NT2/D1 (cell line): ENCODE results near the gene BMP2.
A peak's percentile ranks its signal among the peaks of the same experiment; 100 is the strongest.

Source experiments
- DNase-seq: peaks from one replicate; pipeline ENCODE4 v3.0.0-alpha.2; 2011; ENCODE audit warnings: low read depth, low spot score
- H3K27me3 ChIP-seq: 2 replicates; pipeline ENCODE4 v1.6.0; 2011; ENCODE audit warnings: mild to moderate bottlenecking; ENCODE audit not compliant: insufficient read length, insufficient read depth
- H3K36me3 ChIP-seq: 2 replicates; pipeline ENCODE4 v1.6.1; 2011; ENCODE audit warnings: mild to moderate bottlenecking, low read length, mixed read lengths; ENCODE audit not compliant: insufficient read depth, insufficient read length
- H3K4me1 ChIP-seq: 2 replicates; pipeline ENCODE4 v1.5.1; 2011; ENCODE audit not compliant: insufficient read depth, insufficient read length
- H3K4me3 ChIP-seq: 2 replicates; pipeline ENCODE4 v1.5.1; 2011; ENCODE audit warnings: low read depth; ENCODE audit not compliant: insufficient read length
- H3K9ac ChIP-seq: 2 replicates; pipeline ENCODE4 v1.6.0; 2011; ENCODE audit warnings: low read depth; ENCODE audit not compliant: insufficient read length
- H3K9me3 ChIP-seq: 2 replicates; pipeline ENCODE4 v1.5.1; 2011; ENCODE audit warnings: mild to moderate bottlenecking, low read length; ENCODE audit not compliant: insufficient read depth
- SUZ12 ChIP-seq: IDR thresholded peaks from 2 replicates; pipeline ENCODE4 v1.6.1; 2011; ENCODE audit not compliant: insufficient read length, insufficient read depth; ENCODE audit errors: extremely low read depth
- YY1 ChIP-seq: IDR thresholded peaks from 2 replicates; pipeline ENCODE4 v1.6.1; 2011; ENCODE audit not compliant: insufficient read length, insufficient read depth
- ZNF274 ChIP-seq: IDR thresholded peaks from 2 replicates; pipeline ENCODE4 v1.6.1; 2011; ENCODE audit warnings: mild to moderate bottlenecking, low read depth, low read length

Gene BMP2

DNA sequence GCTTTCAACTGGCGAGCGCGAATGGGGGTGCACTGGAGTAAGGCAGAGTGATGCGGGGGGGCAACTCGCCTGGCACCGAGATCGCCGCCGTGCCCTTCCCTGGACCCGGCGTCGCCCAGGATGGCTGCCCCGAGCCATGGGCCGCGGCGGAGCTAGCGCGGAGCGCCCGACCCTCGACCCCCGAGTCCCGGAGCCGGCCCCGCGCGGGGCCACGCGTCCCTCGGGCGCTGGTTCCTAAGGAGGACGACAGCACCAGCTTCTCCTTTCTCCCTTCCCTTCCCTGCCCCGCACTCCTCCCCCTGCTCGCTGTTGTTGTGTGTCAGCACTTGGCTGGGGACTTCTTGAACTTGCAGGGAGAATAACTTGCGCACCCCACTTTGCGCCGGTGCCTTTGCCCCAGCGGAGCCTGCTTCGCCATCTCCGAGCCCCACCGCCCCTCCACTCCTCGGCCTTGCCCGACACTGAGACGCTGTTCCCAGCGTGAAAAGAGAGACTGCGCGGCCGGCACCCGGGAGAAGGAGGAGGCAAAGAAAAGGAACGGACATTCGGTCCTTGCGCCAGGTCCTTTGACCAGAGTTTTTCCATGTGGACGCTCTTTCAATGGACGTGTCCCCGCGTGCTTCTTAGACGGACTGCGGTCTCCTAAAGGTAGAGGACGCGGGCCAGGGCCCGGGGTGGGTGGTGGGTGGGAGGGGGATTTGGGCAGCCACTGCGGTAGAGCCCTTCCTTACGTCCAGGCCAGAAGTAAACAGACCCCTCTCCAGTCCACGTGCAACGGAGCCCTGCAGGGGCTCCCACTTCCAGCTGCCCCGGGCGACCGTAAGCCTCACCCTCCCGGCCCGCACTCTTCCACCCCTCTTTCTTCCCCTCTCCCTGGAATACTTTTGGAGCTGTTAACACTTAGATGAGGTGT lies 998 bp downstream of the BMP2 start:
- H3K4me3 ChIP-seq = peak overlapping the region; percentile 62
- H3K9ac ChIP-seq = peak overlapping the region; percentile 72
- TF ChIP-seq ZNF274 = no peak
- no peak for TF ChIP-seq SUZ12
- TF ChIP-seq YY1 = no peak
- H3K36me3 ChIP-seq = peaks cover 4% of the 10 kb centered on the region
- H3K4me1 ChIP-seq = no peaks in the 10 kb centered on the region
- DNase-seq = no peak
- H3K27me3 ChIP-seq = peaks cover 50% of the 10 kb centered on the region
- H3K9me3 ChIP-seq = no peaks in the 10 kb centered on the region

DNA sequence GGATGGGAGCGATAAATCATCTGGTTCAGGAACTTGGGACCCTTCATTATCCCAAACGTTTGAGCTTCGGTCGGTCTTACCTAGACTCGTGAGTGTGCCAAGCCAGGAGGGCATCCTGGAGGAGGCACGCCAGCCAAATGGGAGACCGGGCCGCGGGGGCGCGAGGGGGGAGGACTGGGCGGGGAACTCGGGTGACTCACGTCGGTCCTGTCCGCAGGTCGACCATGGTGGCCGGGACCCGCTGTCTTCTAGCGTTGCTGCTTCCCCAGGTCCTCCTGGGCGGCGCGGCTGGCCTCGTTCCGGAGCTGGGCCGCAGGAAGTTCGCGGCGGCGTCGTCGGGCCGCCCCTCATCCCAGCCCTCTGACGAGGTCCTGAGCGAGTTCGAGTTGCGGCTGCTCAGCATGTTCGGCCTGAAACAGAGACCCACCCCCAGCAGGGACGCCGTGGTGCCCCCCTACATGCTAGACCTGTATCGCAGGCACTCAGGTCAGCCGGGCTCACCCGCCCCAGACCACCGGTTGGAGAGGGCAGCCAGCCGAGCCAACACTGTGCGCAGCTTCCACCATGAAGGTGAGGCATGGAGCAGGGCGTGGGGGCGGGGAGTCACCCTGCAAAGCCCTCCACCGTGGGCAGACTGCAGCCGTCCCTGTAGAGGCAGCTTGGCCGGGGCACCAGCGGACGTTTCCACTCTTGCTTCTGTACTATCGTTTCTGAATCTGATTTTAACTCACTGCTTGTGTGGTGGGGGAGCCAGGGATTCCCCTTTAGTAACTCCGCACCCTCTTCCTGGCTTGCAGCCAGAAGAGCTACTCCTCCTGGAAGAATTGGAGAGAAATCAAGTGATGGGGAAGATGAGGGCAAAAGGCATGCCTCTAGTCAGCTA lies 2.7 kb downstream of the BMP2 start:
- Histone ChIP-seq H3K4me3 (peak overlapping the region; percentile 50), H3K36me3 (peaks cover 4% of the 10 kb centered on the region), H3K4me1 (no peaks in the 10 kb centered on the region), H3K27me3 (peaks cover 50% of the 10 kb centered on the region), H3K9ac (peak overlapping the region; percentile 32), H3K9me3 (no peaks in the 10 kb centered on the region)
- TF ChIP-seq YY1 (no peak), SUZ12 (no peak), ZNF274 (no peak)
- no peak for DNase-seq

DNA sequence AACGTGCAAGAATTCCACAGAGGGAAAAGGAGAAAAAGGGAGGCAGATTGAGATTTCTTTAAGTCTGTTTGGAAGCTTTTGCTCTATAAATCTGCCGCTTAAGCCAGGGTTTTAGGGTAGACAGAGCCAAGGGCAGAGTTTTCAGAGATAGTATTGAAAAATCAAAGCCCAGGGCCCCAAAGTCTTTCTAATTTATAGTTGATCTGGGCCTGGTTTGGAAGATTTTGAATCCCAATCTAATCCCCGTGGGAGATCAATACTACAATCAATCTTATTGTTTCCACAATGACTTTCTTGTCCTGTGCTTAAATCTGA lies 3.3 kb downstream of the BMP2 start:
- H3K9ac ChIP-seq = no peak overlapping the region
- no peak for DNase-seq
- no peaks in the 10 kb centered on the region for H3K9me3 ChIP-seq
- H3K4me1 ChIP-seq = no peaks in the 10 kb centered on the region
- H3K36me3 ChIP-seq = peaks cover 4% of the 10 kb centered on the region
- H3K4me3 ChIP-seq = peak overlapping the region; percentile 50
- TF ChIP-seq ZNF274 (no peak), YY1 (no peak), SUZ12 (no peak)
- H3K27me3 ChIP-seq = peaks cover 50% of the 10 kb centered on the region

DNA sequence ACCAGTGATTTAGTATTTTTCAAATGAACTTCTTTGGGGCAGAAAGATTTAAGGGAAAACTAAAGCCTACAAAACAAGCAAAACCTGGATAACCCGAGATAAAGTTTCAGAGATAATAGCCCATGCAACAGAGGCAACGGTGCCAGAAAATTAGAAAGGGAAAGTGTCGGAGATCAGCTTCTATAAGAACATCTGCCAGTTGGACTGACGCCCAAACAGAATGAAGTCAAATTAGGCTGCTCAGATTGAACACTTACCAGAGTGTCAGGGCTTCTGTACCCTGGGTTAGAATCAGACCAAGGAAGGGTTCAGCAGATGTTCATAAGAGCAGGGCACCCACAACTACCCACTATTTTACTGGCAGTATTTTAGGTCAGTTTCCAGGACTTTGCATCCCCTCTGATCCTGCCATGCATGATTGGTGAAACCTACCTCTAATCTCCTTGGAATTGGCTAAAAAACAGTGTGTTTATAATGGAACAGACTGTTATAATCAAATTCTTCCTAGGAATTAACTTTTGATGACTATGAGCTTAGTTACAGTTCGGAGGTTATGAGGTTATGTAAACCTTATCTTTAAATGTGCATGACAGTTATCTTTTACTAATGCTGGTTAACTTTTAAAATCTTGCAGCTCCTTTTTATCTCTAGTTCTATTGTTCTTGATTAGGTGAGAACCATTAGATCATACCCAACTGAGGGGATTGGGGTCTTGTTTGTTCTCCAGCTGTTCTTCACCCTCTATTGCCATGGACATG lies 13.1 kb downstream of the BMP2 start:
- DNase-seq = no peak

DNA sequence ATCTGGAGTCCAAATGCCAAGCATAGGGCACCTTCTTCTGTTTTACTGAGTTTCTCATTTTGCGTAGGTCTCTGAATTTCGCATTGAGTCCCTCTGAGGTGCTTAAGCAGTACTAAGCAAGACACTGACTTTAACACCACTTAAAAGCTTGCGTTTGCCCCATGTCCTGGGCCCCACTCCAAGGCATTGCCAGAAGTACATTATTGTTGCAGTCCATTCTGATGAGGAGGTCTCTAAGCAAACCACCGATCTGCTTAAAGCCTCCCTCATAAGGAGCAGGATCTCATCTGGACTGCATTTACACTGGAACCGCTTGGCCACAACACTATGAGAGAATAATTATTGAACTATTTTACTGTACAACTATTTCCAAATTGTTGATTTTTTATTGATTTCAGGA lies 16.3 kb downstream of the BMP2 start:
- no peaks in the 10 kb centered on the region for H3K4me1 ChIP-seq
- H3K9me3 ChIP-seq = no peaks in the 10 kb centered on the region
- no peak for DNase-seq
- no peak overlapping the region for H3K9ac ChIP-seq
- TF ChIP-seq YY1 = no peak
- no peak for TF ChIP-seq ZNF274
- no peak for TF ChIP-seq SUZ12
- no peak overlapping the region for H3K4me3 ChIP-seq
- no peaks in the 10 kb centered on the region for H3K27me3 ChIP-seq
- H3K36me3 ChIP-seq = peaks cover 1% of the 10 kb centered on the region

More for the DNA sequence above, 13.1 kb downstream of the BMP2 start:
- Histone ChIP-seq H3K4me1 (no peaks in the 10 kb centered on the region), H3K27me3 (no peaks in the 10 kb centered on the region), H3K4me3 (no peak overlapping the region), H3K9ac (no peak overlapping the region), H3K36me3 (peaks cover 8% of the 10 kb centered on the region), H3K9me3 (no peaks in the 10 kb centered on the region)
- no peak for TF ChIP-seq YY1
- TF ChIP-seq ZNF274 = no peak
- no peak for TF ChIP-seq SUZ12

DNA sequence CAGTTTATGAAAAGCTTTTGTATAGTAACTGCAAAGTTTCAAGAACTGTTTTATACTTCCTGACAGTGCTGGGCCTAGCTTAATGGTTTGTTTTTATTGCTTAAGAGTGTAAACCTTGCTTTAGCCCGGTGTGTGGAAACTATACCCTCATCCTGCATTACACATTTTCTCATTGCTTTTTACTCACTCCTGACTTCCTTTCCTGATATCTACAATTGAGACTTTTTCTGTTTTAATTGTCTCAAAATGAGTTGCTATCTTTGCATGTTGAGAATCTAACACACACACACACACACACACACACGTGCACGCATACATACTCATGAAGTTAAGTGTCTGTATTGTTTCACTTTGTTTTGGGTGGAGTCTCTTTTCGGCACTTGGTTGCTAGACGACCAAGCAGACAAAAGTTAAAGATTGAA lies 16.7 kb downstream of the BMP2 start:
- H3K36me3 ChIP-seq = no peaks in the 10 kb centered on the region
- H3K9ac ChIP-seq = no peak overlapping the region
- no peaks in the 10 kb centered on the region for H3K4me1 ChIP-seq
- H3K27me3 ChIP-seq = no peaks in the 10 kb centered on the region
- DNase-seq = no peak
- no peak for TF ChIP-seq SUZ12
- no peak for TF ChIP-seq YY1
- no peak for TF ChIP-seq ZNF274
- no peak overlapping the region for H3K4me3 ChIP-seq
- H3K9me3 ChIP-seq = no peaks in the 10 kb centered on the region

DNA sequence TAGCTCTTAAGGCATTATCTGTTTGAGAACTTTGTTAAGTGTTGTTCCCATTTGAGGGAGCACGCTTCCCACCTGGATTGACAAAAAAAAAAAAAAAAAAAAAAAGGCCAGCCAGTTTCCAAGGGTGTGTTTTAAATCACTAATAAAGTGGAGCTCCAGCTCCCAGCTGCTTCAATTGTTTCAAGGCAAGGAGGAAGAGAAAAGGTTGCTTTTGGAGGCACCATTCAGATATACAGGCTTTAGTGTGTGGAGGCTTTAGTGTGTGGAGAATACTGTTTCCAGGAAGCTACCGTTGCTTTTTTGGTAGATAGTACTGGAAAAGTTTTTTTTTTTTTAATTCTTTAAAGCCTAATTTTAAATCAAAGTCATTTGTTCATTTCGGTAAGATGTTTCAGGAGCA lies 17.3 kb downstream of the BMP2 start:
- no peak for TF ChIP-seq SUZ12
- H3K27me3 ChIP-seq = no peaks in the 10 kb centered on the region
- no peak overlapping the region for H3K4me3 ChIP-seq
- no peaks in the 10 kb centered on the region for H3K36me3 ChIP-seq
- no peak overlapping the region for H3K9ac ChIP-seq
- H3K4me1 ChIP-seq = no peaks in the 10 kb centered on the region
- H3K9me3 ChIP-seq = no peaks in the 10 kb centered on the region
- no peak for DNase-seq
